NCI-H748 treated with DMSO at 0.1 percent for 48 hours (cell line): ENCODE measurements around the gene ALDOA.

Experiments
- DNase-seq: peaks from one replicate; lab custom pipeline; 2025; lab: John Stamatoyannopoulos, UW

ALDOA gene

DNA sequence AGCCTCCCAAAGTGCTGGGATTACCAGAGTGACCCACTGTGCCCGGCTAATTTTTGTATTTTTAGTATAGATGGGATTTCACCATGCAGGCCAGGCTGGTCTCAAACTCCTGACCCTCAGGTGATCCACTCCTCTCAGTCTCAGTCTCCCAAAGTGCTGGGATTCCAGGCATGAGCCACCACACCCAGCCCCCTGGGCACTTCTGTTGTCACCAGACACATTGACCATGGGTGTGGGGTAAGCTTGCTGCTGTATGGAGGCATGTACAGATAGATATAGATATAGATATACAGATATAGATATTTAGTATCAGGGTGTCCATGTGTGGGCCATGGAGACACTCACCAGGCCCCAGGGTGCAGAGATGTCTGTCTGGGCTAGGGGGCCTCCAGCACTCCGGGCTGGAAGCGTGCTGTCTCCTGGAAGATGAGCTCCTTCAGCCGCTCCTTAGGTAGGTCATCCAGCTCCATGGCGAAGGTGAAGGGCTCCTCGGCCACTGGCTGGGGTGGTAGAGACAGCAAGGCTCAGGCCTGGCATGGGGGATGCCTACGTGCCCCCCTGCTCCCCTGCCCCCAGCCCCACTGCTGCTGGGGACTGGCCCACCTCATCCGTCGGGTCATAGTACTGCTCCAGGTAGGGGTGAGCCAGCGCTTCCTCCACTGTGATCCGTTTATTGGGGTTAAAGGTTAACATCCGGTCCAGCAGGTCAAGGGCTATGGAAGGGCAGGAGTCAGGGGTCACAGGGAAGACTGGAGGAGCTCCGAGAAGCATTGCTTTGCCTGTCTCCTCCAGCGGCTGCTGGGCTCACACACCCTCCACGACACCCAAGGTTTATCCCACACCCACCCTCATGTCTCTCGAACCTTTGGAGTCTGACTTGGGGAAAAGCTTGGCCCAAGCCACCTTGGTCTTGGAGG is 51.0 kb downstream of the ALDOA start:
- DNase-seq = no peak

DNA sequence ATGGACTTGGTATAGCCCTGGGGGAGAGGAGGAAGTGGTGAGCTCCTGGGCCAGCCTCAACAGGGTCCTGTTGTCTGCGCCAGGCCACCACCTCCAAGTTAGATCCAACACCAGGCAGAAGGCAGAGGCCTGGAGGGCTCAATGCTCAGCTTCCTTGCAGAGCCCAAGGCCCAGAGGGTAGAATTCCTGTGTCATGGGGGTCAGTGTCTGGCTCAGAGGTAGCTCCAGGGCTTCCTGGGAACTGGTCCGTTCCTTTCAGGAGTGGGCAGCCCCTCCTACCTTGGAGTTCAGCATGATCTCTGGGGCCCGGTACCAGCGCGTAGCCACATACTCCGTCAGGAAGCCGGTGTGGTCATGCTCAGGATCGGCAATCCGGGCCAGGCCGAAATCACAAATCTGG is 52.2 kb downstream of the ALDOA start:
- DNase-seq = no peak

- DNase-seq = no peak
These were observed 53.9 kb downstream of the ALDOA start for GRCh38 chr16:30119428-30119827.
